Sigmoid colon (tissue), 7 donors: ENCODE results near the gene OR2AT4. TPM values are rescaled to one million over a fixed set of nuclear protein-coding genes. Genes with fewer than 3 reads are reported as not detected.

Experiments used
- DNase-seq: peaks from one replicate; pipeline ENCODE4 v3.0.0-alpha.2; 2019
- H3K27ac ChIP-seq, 4 donors: fragments of 200-600 bp; sonication (generic); one replicate each; pipeline ENCODE4 v1.5.1; 2016 to 2019; ENCODE audit warnings: mild to moderate bottlenecking in 1 of 4
- H3K27me3 ChIP-seq, 3 donors: fragments of 200-600 bp; sonication (generic); one replicate each; pipeline ENCODE4 v1.5.1; 2019; ENCODE audit warnings: mild to moderate bottlenecking in 1 of 3
- H3K36me3 ChIP-seq, 4 donors: fragments of 200-600 bp; sonication (generic); one replicate each; pipeline ENCODE4 v1.5.1; 2016 to 2019
- H3K4me1 ChIP-seq, 4 donors: fragments of 200-600 bp; sonication (generic); one replicate each; pipeline ENCODE4 v1.5.1; 2017 to 2019
- H3K4me3 ChIP-seq, 4 donors: fragments of 200-600 bp; sonication (generic); one replicate each; pipeline ENCODE4 v1.5.1; 2017 to 2019; ENCODE audit warnings: mild to moderate bottlenecking in 2 of 4, moderate library complexity in 1 of 4
- H3K9me3 ChIP-seq, 4 donors: fragments of 200-600 bp in 3 of 4; sonication (generic) in 3 of 4; one replicate each; pipeline versions ENCODE4 v1.5.1 to v1.6.1; 2013 to 2019
- EP300 ChIP-seq, 4 donors: sonication (generic); formaldehyde crosslinking; IDR thresholded peaks; one replicate each; pipeline ENCODE4 v1.6.1; 2017; ENCODE audit warnings: antibody characterized with exemption in 4 of 4
- POLR2A ChIP-seq, 2 donors: fragments of 450-650 bp; IDR thresholded peaks; one replicate each; pipeline ENCODE4 v1.6.1; 2016; ENCODE audit warnings: antibody characterized with exemption in 2 of 2, mild to moderate bottlenecking in 2 of 2, moderate library complexity in 2 of 2
- POLR2AphosphoS5 ChIP-seq, 4 donors: sonication (generic); formaldehyde crosslinking; IDR thresholded peaks; one replicate each; pipeline ENCODE4 v1.6.1; 2017; ENCODE audit warnings: antibody characterized with exemption in 4 of 4
- WGBS, 2 donors: extraction: QIAGEN DNeasy Blood & Tissue Kit; methylation state at CpG; one replicate each; pipeline ENCODE4 v1.1.7; 2013; 5-methylcytosine and 5-hydroxymethylcytosine counted together
- intact Hi-C: fragments of 100-400 bp; cut with DNase I; formaldehyde crosslinking; loops from one replicate; pipeline ENCODE4 v1.15.1; 2023
- polyA plus RNA-seq, 3 donors: library from polyadenylated mRNA; stranded (reverse); fragments of 200-250 nt; gene quantifications; one replicate each; pipeline ENCODE4 v1.2.3, GENCODE V29; 2013
- total RNA-seq, 4 donors: library from RNA; depleted of rRNA; stranded (reverse); fragments of >200 nt; gene quantifications; one replicate each; pipeline ENCODE4 v1.1.0, GENCODE V29; 2016
- TF ChIP-seq, protein P1 (sequence below), 4 experiments: fragments of 450-650 bp in 3 of 4; fragments of 200-600 bp in 1 of 4; IDR thresholded peaks; one replicate each; pipeline ENCODE4 v1.5.1; 2016 to 2019; ENCODE audit warnings: antibody characterized with exemption in 4 of 4, mild to moderate bottlenecking in 3 of 4, moderate library complexity in 2 of 4
- donor health status: healthy with polysubstance abuse.
- donor health status: Bipolar disorder and iron deficiency.
- donor health status: healthy.

The OR2AT4 gene
- total and polyA plus RNA-seq, 7 donors: not detected

- 48 to 61% methylated on average over 3 of the region's 3 CpGs for WGBS, 2 donors
- no peak for DNase-seq
- TF ChIP-seq POLR2AphosphoS5 (IDR thresholded peaks at IDR 0.05) (no peak), EP300 (IDR thresholded peaks at IDR 0.05) (no peak), POLR2A (IDR thresholded peaks at IDR 0.05) (no peak)
- TF ChIP-seq, protein P1, sequence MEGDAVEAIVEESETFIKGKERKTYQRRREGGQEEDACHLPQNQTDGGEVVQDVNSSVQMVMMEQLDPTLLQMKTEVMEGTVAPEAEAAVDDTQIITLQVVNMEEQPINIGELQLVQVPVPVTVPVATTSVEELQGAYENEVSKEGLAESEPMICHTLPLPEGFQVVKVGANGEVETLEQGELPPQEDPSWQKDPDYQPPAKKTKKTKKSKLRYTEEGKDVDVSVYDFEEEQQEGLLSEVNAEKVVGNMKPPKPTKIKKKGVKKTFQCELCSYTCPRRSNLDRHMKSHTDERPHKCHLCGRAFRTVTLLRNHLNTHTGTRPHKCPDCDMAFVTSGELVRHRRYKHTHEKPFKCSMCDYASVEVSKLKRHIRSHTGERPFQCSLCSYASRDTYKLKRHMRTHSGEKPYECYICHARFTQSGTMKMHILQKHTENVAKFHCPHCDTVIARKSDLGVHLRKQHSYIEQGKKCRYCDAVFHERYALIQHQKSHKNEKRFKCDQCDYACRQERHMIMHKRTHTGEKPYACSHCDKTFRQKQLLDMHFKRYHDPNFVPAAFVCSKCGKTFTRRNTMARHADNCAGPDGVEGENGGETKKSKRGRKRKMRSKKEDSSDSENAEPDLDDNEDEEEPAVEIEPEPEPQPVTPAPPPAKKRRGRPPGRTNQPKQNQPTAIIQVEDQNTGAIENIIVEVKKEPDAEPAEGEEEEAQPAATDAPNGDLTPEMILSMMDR (IDR thresholded peaks at IDR 0.05): no peak
- no peaks in the 10 kb centered on the region for H3K4me1 ChIP-seq
- H3K9me3 ChIP-seq: no peaks in the 10 kb centered on the region
- intact Hi-C loops: no loop called here
- no peaks in the 10 kb centered on the region for H3K27me3 ChIP-seq
- H3K4me3 ChIP-seq: no peak overlapping the region
- H3K27ac ChIP-seq: no peak overlapping the region
- no peaks in the 10 kb centered on the region for H3K36me3 ChIP-seq
Measured at GRCh38 chr11:75035911-75036565, 60.6 kb downstream of the OR2AT4 start.

- TF ChIP-seq EP300 (IDR thresholded peaks at IDR 0.05): no peak
- no peak for TF ChIP-seq POLR2A (IDR thresholded peaks at IDR 0.05)
- TF ChIP-seq, protein P1 (IDR thresholded peaks at IDR 0.05): no peak
- no peak for TF ChIP-seq POLR2AphosphoS5 (IDR thresholded peaks at IDR 0.05)
- Histone ChIP-seq H3K4me1 (no peaks in the 10 kb centered on the region), H3K36me3 (no peaks in the 10 kb centered on the region), H3K27me3 (no peaks in the 10 kb centered on the region), H3K4me3 (no peak overlapping the region), H3K27ac (no peak overlapping the region), H3K9me3 (no peaks in the 10 kb centered on the region)
- intact Hi-C loops: no loop called here
- DNase-seq: no peak
- 78 to 82% methylated on average over 5 of the region's 5 CpGs for WGBS, 2 donors
Measured at GRCh38 chr11:75035256-75035655, 61.4 kb downstream of the OR2AT4 start.

DNA sequence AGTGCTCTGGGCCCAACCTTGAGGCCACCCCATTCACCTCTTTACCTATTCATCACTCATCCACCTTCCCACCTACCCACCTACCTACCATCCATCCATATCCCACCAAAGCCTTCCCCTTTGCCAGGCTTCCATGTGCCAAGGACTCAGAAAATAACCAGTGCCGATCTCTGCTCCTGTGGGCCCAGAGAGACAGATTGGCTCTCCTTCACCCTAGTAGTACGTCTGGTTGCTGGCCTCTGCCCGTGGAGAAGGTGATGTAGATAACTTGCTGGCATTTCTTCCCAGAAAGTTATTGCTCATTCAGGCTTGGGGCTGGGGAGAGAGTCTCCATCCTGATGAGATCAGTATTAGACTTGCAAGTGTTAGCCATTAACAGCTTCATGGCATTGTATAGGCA is 62.8 kb downstream of the OR2AT4 start:
- no peak overlapping the region for H3K27ac ChIP-seq

GRCh38 chr11:75032550-75032935 is 64.1 kb downstream of the OR2AT4 start:
- DNase-seq: no peak
- intact Hi-C loops: no loop called here
- Histone ChIP-seq H3K4me3 (no peak overlapping the region), H3K9me3 (no peaks in the 10 kb centered on the region), H3K36me3 (no peaks in the 10 kb centered on the region), H3K27ac (no peak overlapping the region), H3K4me1 (no peaks in the 10 kb centered on the region), H3K27me3 (no peaks in the 10 kb centered on the region)
- 88 to 92% methylated on average over 3 of the region's 3 CpGs for WGBS, 2 donors
- no peak for TF ChIP-seq POLR2A (IDR thresholded peaks at IDR 0.05)
- TF ChIP-seq EP300 (IDR thresholded peaks at IDR 0.05): no peak
- TF ChIP-seq, protein P1 (IDR thresholded peaks at IDR 0.05): no peak
- no peak for TF ChIP-seq POLR2AphosphoS5 (IDR thresholded peaks at IDR 0.05)

More for the DNA sequence above, 62.8 kb downstream of the OR2AT4 start:
- intact Hi-C loops: no loop called here
- WGBS, 2 donors: 93 to 95% methylated on average over 3 of the region's 3 CpGs
- Histone ChIP-seq H3K9me3 (no peaks in the 10 kb centered on the region), H3K4me3 (no peak overlapping the region), H3K27me3 (no peaks in the 10 kb centered on the region), H3K4me1 (no peaks in the 10 kb centered on the region), H3K36me3 (no peaks in the 10 kb centered on the region)
- TF ChIP-seq, protein P1 (IDR thresholded peaks at IDR 0.05): no peak
- TF ChIP-seq EP300 (IDR thresholded peaks at IDR 0.05): no peak
- no peak for TF ChIP-seq POLR2AphosphoS5 (IDR thresholded peaks at IDR 0.05)
- no peak for TF ChIP-seq POLR2A (IDR thresholded peaks at IDR 0.05)
- DNase-seq: no peak
